AG09309 (cell line): Measurements from ENCODE around the gene PRXL2B.
A peak's percentile ranks its signal among the peaks of the same experiment; 100 is the strongest.

Source experiments
- DNase-seq: peaks from one replicate; pipeline ENCODE4 v3.0.0-alpha.2; 2010; ENCODE audit warnings: low read depth
- H3K4me3 ChIP-seq: 2 replicates; pipeline ENCODE4 v1.5.1; 2011; ENCODE audit warnings: mild to moderate bottlenecking, low read depth, low read length, moderate library complexity; ENCODE audit not compliant: control insufficient read depth
- CTCF ChIP-seq: IDR thresholded peaks from 2 replicates; pipeline ENCODE4 v1.5.1; 2011; ENCODE audit warnings: mild to moderate bottlenecking, low read depth, low read length, inconsistent platforms; ENCODE audit not compliant: insufficient read depth, control insufficient read depth; ENCODE audit errors: missing control alignments

The PRXL2B gene

GRCh38 chr1:2586154-2587070 lies at the start of gene PRXL2B:
Gene PRXL2B, plus strand, starts transcription at chr1:2586777. Its CDS starts 109 bp downstream, at chr1:2586886.
- H3K4me3 ChIP-seq, result peak within 1 kb of the TSS; percentile 79
- DNase-seq, result peak; percentile 96
- TF ChIP-seq CTCF, result no peak

- no peak for TF ChIP-seq CTCF
Observed at GRCh38 chr1:2537784-2538115, 48.8 kb upstream of the PRXL2B start.

GRCh38 chr1:2538376-2538775 lies 48.2 kb upstream of the PRXL2B start:
- no peak for TF ChIP-seq CTCF
- no peak overlapping the region for H3K4me3 ChIP-seq
- DNase-seq, result no peak

More at GRCh38 chr1:2537784-2538115, 48.8 kb upstream of the PRXL2B start:
- DNase-seq, result no peak
- H3K4me3 ChIP-seq, result no peak overlapping the region

GRCh38 chr1:2538872-2539271 lies 47.7 kb upstream of the PRXL2B start:
- TF ChIP-seq CTCF, result no peak
- DNase-seq, result no peak
- no peak overlapping the region for H3K4me3 ChIP-seq

GRCh38 chr1:2539312-2539907 lies 47.2 kb upstream of the PRXL2B start:
- H3K4me3 ChIP-seq, result no peak overlapping the region
- peak; percentile 33 for TF ChIP-seq CTCF
- no peak for DNase-seq

GRCh38 chr1:2540816-2541492 lies 45.6 kb upstream of the PRXL2B start:
- H3K4me3 ChIP-seq, result no peak overlapping the region
- no peak for DNase-seq

More at GRCh38 chr1:2540816-2541492, 45.6 kb upstream of the PRXL2B start:
- TF ChIP-seq CTCF, result no peak
